ENCODE data around the gene LARP4B. TPM values are rescaled to one million over a fixed set of nuclear protein-coding genes. Genes with fewer than 3 reads are reported as not detected.

The LARP4B gene
- total RNA-seq, 4 donors from 2014 or later: 37.2 to 103 (median 54.7) TPM

DNA sequence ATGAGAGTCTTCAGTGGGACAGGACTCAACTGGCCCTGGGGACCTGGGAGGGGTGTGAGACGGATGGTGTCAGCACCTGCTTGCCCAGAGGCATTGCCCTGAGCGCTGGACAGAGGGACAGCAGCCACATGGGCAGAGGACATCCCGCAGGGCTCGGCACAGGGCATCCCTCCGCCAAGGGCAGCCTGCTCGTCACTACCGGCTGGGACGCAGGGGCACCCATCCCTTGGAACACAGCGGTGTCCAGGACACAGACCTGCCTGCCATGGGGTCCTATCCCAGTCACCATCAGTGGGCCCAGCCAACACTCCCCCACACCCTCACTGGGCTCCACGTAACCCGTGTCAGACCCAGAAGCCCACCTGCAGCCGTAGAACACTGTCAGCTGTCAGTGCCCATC lies 109.3 kb downstream of the LARP4B start:
- DNase-seq (ENCODE audit: low spot score) (no peak), ATAC-seq (ENCODE audit: low FRiP score) (no peak)
- TF ChIP-seq, protein P1, sequence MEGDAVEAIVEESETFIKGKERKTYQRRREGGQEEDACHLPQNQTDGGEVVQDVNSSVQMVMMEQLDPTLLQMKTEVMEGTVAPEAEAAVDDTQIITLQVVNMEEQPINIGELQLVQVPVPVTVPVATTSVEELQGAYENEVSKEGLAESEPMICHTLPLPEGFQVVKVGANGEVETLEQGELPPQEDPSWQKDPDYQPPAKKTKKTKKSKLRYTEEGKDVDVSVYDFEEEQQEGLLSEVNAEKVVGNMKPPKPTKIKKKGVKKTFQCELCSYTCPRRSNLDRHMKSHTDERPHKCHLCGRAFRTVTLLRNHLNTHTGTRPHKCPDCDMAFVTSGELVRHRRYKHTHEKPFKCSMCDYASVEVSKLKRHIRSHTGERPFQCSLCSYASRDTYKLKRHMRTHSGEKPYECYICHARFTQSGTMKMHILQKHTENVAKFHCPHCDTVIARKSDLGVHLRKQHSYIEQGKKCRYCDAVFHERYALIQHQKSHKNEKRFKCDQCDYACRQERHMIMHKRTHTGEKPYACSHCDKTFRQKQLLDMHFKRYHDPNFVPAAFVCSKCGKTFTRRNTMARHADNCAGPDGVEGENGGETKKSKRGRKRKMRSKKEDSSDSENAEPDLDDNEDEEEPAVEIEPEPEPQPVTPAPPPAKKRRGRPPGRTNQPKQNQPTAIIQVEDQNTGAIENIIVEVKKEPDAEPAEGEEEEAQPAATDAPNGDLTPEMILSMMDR (IDR thresholded peaks at IDR 0.05): no peak

DNA sequence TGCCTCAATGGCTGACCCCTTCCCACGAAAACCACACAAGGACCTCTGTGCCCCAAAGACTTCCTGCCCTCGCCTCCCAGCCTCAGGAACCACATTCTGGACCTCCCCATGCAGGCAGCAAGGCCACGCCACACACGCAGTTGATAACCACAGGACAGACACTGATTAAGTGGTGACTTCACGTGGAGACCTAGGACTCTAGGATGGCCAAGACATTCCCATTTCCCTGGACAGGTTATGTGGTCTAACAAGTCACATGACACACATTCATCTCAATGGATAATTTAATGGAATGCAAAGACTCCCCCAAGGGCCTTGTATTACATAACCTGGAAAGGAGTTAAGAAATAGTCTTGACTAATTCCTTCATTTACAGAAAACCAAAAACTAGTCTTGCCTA lies 110.2 kb downstream of the LARP4B start:
- ATAC-seq (ENCODE audit: low FRiP score) (no peak), DNase-seq (ENCODE audit: low spot score) (no peak)
- TF ChIP-seq, protein P1 (IDR thresholded peaks at IDR 0.05): no peak

DNA sequence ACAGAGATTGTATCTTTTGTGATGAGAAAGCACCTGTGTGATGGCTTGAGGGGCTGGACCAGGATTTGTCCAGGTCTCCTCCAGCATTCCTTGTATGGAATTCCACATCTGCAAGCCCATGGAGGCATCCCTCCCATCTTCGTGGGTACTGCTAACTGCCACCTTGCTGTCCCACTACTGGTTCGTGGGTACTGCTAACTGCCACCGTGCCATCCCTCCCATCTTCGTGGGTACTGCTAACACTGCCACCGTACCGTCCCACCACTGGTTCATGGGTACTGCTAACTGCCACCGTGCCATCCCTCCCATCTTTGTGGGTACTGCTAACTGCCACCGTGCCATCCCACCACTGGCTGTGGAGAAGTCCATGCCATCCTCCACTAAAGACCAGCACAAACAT lies 111.7 kb downstream of the LARP4B start:
- TF ChIP-seq, protein P1 (IDR thresholded peaks at IDR 0.05): no peak
- ATAC-seq (ENCODE audit: low FRiP score) (no peak), DNase-seq (ENCODE audit: low spot score) (no peak)

DNA sequence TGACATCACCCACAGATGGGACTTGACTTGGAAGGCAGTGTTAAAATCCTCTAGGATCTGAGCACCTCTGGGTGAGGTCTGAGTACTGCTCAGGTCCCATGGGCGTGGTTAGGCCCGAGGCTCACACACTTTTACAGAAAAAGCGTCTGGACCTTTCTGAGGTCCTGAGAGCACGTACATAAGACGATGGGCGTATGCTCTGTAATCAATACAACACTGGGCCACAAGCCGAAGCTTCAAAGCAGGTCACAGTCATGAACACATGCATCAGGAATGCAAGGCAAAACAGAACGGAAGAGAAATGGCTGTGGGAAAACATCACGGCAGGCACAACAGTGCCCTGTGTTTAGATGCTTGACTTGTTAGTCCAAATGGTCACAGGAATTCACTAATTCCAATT lies 112.2 kb downstream of the LARP4B start:
- no peak for DNase-seq (ENCODE audit: low spot score)
- TF ChIP-seq, protein P1 (IDR thresholded peaks at IDR 0.05): no peak
- no peak for ATAC-seq (ENCODE audit: low FRiP score)

DNA sequence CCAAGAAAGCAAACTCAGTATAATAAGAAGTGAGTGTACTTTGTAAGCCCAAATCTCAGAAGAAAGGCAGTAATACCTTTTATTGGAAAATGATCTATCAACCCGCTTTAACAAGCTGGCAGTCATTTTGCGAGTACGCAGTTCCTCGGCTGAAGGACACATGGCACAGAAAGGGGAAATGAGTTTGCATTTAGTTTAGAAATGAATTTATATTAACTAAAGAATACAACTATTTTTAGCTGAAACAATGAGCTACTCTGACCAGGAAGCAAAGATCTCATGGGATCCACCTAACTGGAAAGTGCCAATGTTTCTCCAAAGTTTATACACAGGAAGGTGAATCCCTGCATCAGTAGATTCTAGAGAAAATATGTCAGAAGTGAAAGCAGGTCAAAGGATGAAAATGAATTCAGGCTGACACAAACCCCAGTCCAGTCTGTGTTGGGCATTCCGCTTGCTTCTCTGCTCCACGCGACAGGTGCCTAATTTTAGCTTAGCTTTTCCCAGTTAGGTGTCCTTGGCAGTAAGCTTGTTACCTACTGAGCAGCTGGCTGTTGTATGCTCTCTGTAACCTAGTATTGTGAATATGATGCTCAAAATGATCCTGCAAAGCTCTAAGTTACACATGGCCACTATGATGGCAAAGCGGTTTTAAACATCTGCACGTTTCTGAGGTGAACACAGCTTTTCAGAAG lies 112.8 kb downstream of the LARP4B start:
- no peak for ATAC-seq (ENCODE audit: low FRiP score)
- DNase-seq (ENCODE audit: low spot score): no peak
- TF ChIP-seq, protein P1 (IDR thresholded peaks at IDR 0.05): no peak

DNA sequence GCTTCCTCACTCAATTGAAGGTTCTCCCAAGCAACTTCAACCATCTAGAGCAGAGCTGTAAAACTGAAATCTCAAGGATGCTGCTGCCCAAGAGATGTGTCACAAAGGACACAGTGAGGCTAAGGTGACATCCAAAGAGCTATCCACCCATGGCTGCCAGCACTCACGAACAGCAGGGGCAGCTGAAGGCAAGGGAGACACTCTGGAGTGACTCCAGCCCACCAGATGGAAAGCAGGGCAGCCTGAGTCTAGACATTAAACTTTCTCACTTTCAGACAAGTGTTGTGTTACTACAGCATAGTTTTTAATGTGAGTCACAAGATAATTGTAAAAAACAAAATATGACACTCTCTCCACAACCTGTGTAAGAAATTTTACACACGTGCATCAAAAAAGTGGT lies 113.5 kb downstream of the LARP4B start:
- TF ChIP-seq, protein P1 (IDR thresholded peaks at IDR 0.05): no peak

DNA sequence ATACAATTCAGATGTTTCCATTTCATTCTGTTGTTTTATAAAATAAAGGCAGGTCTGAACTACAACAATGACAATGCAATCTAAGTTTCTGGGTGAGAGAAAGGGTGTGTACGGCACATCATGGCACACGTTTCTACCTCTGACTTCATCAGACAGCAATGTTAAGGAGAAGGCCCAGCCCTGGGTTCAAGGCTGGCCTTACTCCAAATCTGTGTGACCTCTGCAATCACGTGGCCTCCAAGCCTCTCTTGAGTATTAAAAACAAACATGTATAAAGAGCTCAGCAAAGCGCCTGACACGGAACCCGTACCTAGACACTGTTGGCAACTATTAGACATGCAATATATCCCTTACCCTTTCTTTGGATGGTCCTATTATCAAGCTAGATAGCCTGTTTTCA lies 114.1 kb downstream of the LARP4B start:
- TF ChIP-seq, protein P1 (IDR thresholded peaks at IDR 0.05): no peak
- DNase-seq (ENCODE audit: low spot score): no peak
- no peak for ATAC-seq (ENCODE audit: low FRiP score)

More for the DNA sequence above, 113.5 kb downstream of the LARP4B start:
- ATAC-seq (ENCODE audit: low FRiP score) (no peak), DNase-seq (ENCODE audit: low spot score) (no peak)
